Measurements from ENCODE around the gene TPRX2. TPM values are rescaled to one million over a fixed set of nuclear protein-coding genes. Genes with fewer than 3 reads are reported as not detected.
"Not testable (repeated sequence)": the region's sequence is repeated elsewhere in the genome, so short reads cannot be mapped to it uniquely, and the experiment has no call there.

The TPRX2 gene
- total RNA-seq, 2 experiments from 2014 or later: not detected

GRCh38 chr19:47896773-47897172 is 37.7 kb downstream of the TPRX2 start:
- H3K27me3 Mint-ChIP-seq (ENCODE audit: low read depth): no peaks in the 10 kb centered on the region
- no peaks in the 10 kb centered on the region for H3K36me3 Mint-ChIP-seq (ENCODE audit: low read depth)
- DNase-seq: no peak
- no peaks in the 10 kb centered on the region for H3K9me3 Mint-ChIP-seq
- intact Hi-C loops (cut with micrococcal nuclease): no loop called here
- H3K4me1 Mint-ChIP-seq (ENCODE audit: low read depth): no peaks in the 10 kb centered on the region
- no peak overlapping the region for H3K27ac Mint-ChIP-seq
- CTCF ChIA-PET: interaction anchor here (0.6 kb wide), 2 partner anchors 184 to 521 kb away, joined by 4 read pairs; no protein-coding TSS in a partner anchor
- no peak overlapping the region for H3K4me3 Mint-ChIP-seq

DNA sequence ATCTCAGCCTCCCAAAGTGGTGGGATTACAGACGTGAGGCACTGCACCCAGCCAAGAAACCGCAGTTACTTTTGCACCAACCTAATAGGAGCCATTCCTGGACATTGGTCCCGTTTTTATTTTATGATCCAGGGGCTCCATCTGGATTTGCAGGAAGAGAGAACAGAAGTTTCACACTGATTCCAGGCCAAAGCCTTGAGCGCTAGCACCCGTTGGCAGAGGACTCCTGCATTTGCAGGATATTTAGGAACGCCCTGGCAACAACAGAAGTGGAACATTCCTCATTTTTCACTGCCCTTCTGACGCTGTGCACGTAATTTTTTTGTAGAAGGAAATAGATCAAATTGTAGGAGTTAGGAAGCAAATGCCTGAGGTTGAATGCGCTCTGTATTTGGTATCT is 38.8 kb downstream of the TPRX2 start:
- Mint-ChIP-seq H3K4me3 (no peak overlapping the region), H3K9me3 (no peaks in the 10 kb centered on the region), H3K27me3 (ENCODE audit: low read depth) (peaks cover 3% of the 10 kb centered on the region), H3K4me1 (ENCODE audit: low read depth) (no peaks in the 10 kb centered on the region), H3K36me3 (ENCODE audit: low read depth) (no peaks in the 10 kb centered on the region), H3K27ac (no peak overlapping the region)
- CTCF ChIA-PET: no interaction called here
- intact Hi-C loops (cut with micrococcal nuclease): no loop called here
- DNase-seq: no peak

DNA sequence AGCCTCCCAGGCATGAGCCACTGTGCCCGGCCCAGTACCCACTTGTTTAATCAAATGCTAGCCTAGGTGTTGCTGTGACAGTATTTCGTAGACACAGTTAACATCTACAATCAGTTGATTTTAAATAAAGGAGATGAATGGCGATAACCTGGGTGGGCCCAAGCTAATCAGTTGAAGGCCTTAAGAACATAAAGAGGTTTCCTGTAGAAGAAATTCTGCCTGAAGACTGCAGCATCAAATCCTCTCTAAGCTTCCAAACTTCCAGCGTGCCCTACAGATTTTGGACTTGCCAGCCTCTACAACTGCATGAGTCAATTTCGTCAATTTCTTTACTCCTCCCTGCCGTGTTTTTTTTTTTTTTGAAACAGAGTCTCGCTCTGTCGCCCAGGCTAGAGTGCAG is 40.3 kb downstream of the TPRX2 start:
- Mint-ChIP-seq H3K27ac (no peak overlapping the region), H3K27me3 (ENCODE audit: low read depth) (peaks cover 4% of the 10 kb centered on the region), H3K4me1 (ENCODE audit: low read depth) (no peaks in the 10 kb centered on the region), H3K4me3 (no peak overlapping the region), H3K9me3 (no peaks in the 10 kb centered on the region), H3K36me3 (ENCODE audit: low read depth) (no peaks in the 10 kb centered on the region)
- CTCF ChIA-PET: interaction anchor here (0.6 kb wide), 1 partner anchor 50 kb away, joined by 7 read pairs; no protein-coding TSS in a partner anchor
- DNase-seq: no peak
- intact Hi-C loops (cut with micrococcal nuclease): no loop called here

DNA sequence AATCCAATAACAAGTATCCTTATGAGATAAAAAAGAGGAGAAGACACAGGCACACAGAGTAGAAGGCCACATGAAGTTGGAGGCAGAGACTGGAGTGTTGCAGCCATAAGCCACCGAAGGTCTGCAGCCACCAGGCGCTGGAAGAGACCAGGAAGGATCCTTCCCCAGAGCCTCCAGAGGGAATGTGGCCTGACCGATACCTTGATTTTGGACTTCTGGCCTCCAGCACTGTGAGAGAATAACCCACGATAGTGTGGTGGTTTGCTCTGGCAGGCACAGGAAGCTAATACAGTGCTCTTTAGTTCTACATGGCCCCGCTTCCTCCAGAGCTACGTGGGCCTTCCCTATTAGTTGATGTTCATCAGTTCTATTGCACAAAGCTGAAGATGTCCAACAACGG is 42.3 kb downstream of the TPRX2 start:
- Mint-ChIP-seq H3K36me3 (ENCODE audit: low read depth) (no peaks in the 10 kb centered on the region), H3K27me3 (ENCODE audit: low read depth) (peaks cover 4% of the 10 kb centered on the region), H3K4me3 (no peak overlapping the region), H3K27ac (no peak overlapping the region), H3K4me1 (ENCODE audit: low read depth) (no peaks in the 10 kb centered on the region), H3K9me3 (no peaks in the 10 kb centered on the region)
- CTCF ChIA-PET: interaction anchor here (0.6 kb wide), 1 partner anchor 353 kb away, joined by 3 read pairs; no protein-coding TSS in a partner anchor
- no peak for DNase-seq
- intact Hi-C loops (cut with micrococcal nuclease): no loop called here

DNA sequence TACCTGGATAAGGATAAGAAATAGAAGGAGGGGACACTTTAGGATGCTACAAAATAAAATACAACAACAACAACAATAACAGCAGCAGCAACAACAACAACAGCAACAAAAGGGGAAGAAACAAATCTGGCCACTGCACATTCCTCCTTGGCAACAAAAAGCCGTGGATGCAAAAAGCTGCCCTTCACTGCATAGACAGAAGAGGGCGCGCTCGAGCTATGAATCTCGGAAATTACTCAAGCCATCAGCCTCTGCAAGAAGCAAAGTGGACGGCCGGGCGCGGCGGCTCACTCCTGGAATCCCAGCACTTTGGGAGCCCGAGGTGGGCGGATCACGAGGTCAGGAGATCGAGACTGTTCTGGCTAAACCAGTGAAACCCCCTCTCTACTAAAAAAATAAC is 50.3 kb downstream of the TPRX2 start:
- DNase-seq: peak; percentile 86
- H3K4me1 Mint-ChIP-seq (ENCODE audit: low read depth); H3K9me3 Mint-ChIP-seq; H3K27ac Mint-ChIP-seq; H3K27me3 Mint-ChIP-seq (ENCODE audit: low read depth); H3K4me3 Mint-ChIP-seq; H3K36me3 Mint-ChIP-seq (ENCODE audit: low read depth); CTCF ChIA-PET; intact Hi-C loops (cut with micrococcal nuclease): not testable (repeated sequence)

DNA sequence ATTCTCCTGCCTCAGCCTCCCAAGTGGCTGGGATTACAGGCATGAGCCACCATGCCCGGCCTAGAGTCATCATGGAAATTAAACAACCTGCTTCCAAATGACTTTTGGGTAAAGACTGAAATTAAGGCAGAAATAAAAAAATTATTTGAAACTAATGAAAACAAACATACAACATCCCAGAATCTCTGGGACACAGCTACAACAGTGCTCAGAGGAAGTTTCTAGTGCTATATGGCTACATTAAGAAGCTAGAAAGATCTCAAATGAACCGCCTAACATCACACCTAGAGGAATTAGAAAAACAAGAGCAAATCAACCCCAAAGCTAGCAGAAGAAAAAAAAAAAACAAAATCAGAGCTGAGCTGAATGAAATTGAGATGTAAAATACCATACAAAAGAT is 51.2 kb downstream of the TPRX2 start:
- H3K4me3 Mint-ChIP-seq; H3K4me1 Mint-ChIP-seq (ENCODE audit: low read depth); intact Hi-C loops (cut with micrococcal nuclease); DNase-seq; H3K36me3 Mint-ChIP-seq (ENCODE audit: low read depth); H3K27me3 Mint-ChIP-seq (ENCODE audit: low read depth); H3K9me3 Mint-ChIP-seq; H3K27ac Mint-ChIP-seq; CTCF ChIA-PET: not testable (repeated sequence)

Other genes with a start within 250 kb of the TPRX2 start
- gene EHD2, start 145.8 kb upstream of the TPRX2 start, total RNA-seq: under 1 TPM; 0.27 to 0.41 TPM
- 100 to 1,000 TPM; 274 to 300 TPM for gene NOP53, start 113.7 kb upstream of the TPRX2 start, total RNA-seq
- gene SELENOW, start 80.5 kb upstream of the TPRX2 start, total RNA-seq: 100 to 1,000 TPM; 146 to 149 TPM
- not detected for gene TPRX1, start 54.7 kb upstream of the TPRX2 start, total RNA-seq
- not detected for gene CRX, start 37.3 kb upstream of the TPRX2 start, total RNA-seq
- not detected for gene SULT2A1, start 27.1 kb downstream of the TPRX2 start, total RNA-seq
- not detected for gene BSPH1, start 132.9 kb downstream of the TPRX2 start, total RNA-seq
- not detected for gene ELSPBP1, start 135.4 kb downstream of the TPRX2 start, total RNA-seq
- gene CABP5, start 184.8 kb downstream of the TPRX2 start, total RNA-seq: not detected